ENCODE measurements around the gene MTHFD2L.

DNA sequence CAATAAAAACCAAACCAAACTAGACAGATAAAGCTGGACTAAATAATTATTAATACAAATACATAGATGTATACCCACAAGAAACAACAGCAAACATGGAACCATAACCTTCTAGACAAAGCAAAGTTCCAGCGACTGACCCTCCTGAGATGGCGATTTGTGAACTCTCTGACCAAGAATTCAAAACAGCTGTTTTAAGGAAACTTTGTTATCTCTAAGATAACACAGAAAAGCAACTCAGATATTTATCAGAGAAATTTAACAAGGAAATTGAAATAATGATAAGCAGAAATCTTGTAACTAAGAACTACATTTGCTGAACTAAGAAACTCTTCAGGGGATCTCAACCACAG, 23.4 kb upstream of the MTHFD2L start:
- no peak for TF ChIP-seq POLR2A (IDR thresholded peaks at IDR 0.05)
- TF ChIP-seq, protein P1, sequence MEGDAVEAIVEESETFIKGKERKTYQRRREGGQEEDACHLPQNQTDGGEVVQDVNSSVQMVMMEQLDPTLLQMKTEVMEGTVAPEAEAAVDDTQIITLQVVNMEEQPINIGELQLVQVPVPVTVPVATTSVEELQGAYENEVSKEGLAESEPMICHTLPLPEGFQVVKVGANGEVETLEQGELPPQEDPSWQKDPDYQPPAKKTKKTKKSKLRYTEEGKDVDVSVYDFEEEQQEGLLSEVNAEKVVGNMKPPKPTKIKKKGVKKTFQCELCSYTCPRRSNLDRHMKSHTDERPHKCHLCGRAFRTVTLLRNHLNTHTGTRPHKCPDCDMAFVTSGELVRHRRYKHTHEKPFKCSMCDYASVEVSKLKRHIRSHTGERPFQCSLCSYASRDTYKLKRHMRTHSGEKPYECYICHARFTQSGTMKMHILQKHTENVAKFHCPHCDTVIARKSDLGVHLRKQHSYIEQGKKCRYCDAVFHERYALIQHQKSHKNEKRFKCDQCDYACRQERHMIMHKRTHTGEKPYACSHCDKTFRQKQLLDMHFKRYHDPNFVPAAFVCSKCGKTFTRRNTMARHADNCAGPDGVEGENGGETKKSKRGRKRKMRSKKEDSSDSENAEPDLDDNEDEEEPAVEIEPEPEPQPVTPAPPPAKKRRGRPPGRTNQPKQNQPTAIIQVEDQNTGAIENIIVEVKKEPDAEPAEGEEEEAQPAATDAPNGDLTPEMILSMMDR (IDR thresholded peaks at IDR 0.05): no peak
